SKM-1 treated with dmso at 0.1 percent for 144 hours (cell line): ENCODE results near the gene JOSD1.

Source experiments
- DNase-seq: peaks from one replicate; lab custom pipeline; 2025; ENCODE audit not compliant: unreplicated experiment; lab: John Stamatoyannopoulos, UW

Gene JOSD1

GRCh38 chr22:38700789-38701628 lies at the start of gene JOSD1:
Gene JOSD1 (minus strand): TSS chr22:38700943. CDS start chr22:38699987, 956 bp downstream.
- DNase-seq: peak; percentile 81

GRCh38 chr22:38750104-38750503 lies 49.4 kb upstream of the JOSD1 start:
- no peak for DNase-seq

- DNase-seq: no peak
These were observed 47.9 kb upstream of the JOSD1 start for GRCh38 chr22:38748487-38749136.

- DNase-seq: no peak
These were observed 45.1 kb upstream of the JOSD1 start for GRCh38 chr22:38745676-38746460.

GRCh38 chr22:38744981-38745380 lies 44.2 kb upstream of the JOSD1 start:
- no peak for DNase-seq

GRCh38 chr22:38742176-38742942 lies 41.6 kb upstream of the JOSD1 start:
- DNase-seq: no peak

- DNase-seq: no peak
These were observed 40.8 kb upstream of the JOSD1 start for GRCh38 chr22:38741576-38741975.

GRCh38 chr22:38741166-38741565 lies 40.4 kb upstream of the JOSD1 start:
- DNase-seq: no peak

- no peak for DNase-seq
These were observed 40.0 kb upstream of the JOSD1 start for GRCh38 chr22:38740754-38741153.

GRCh38 chr22:38740116-38740723 lies 39.5 kb upstream of the JOSD1 start:
- no peak for DNase-seq

- DNase-seq: no peak
These were observed 38.7 kb upstream of the JOSD1 start for GRCh38 chr22:38739300-38740055.

GRCh38 chr22:38738475-38739070 lies 37.8 kb upstream of the JOSD1 start:
- DNase-seq: no peak

GRCh38 chr22:38737302-38738060 lies 36.7 kb upstream of the JOSD1 start:
- no peak for DNase-seq

GRCh38 chr22:38736257-38736570 lies 35.5 kb upstream of the JOSD1 start:
- DNase-seq: no peak

GRCh38 chr22:38735465-38736256 lies 34.9 kb upstream of the JOSD1 start:
- no peak for DNase-seq

- no peak for DNase-seq
These were observed 34.4 kb upstream of the JOSD1 start for GRCh38 chr22:38735126-38735464.

- DNase-seq: no peak
These were observed 33.8 kb upstream of the JOSD1 start for GRCh38 chr22:38734421-38735100.
